K562 (cell line): ENCODE results near the gene SFXN3. TPM values are rescaled to one million over a fixed set of nuclear protein-coding genes. Genes with fewer than 3 reads are reported as not detected.

Experiments used
- ATAC-seq: fragments of 200-7000 bp; cut with Tn5 transposase; 3 replicates; pipeline ENCODE4 v1.9.1; 2020; ENCODE audit warnings: moderate library complexity
- BruUV-seq: library from RNA; stranded (reverse); fragments of 400-500 nt; replicated peaks from 2 replicates; lab custom pipeline; 2021; lab: Mats Ljungman, UMichigan
- CTCF ChIA-PET: fragments of 300-600 bp; formaldehyde crosslinking; extraction: SDS; loops from one replicate; lab custom pipeline; 2021; ENCODE audit warnings: low intra/inter-chr PET ratio; lab: Yijun Ruan, JAX
- POLR2A ChIA-PET: fragments of 300-600, 350-650 bp; sonication (Branson Sonifier 250); formaldehyde crosslinking; extraction: SDS; loops from one replicate; lab custom pipeline; 2021; ENCODE audit warnings: antibody characterized with exemption, inconsistent platforms; lab: Yijun Ruan, JAX
- DNase-seq, 4 experiments: peaks; one replicate each; pipeline versions ENCODE4 v3.0.0 to v3.0.0-alpha.2; 2011 to 2018; ENCODE audit warnings: low spot score in 3 of 4, mixed read lengths in 3 of 4; ENCODE audit errors: extremely low read depth in 1 of 4
- FAIRE-seq: peaks from 2 replicates; lab custom pipeline; 2011; peaks lifted over from hg19 to GRCh38; lab: Jason Lieb, UNC
- H2AFZ ChIP-seq: 2 replicates; pipeline ENCODE4 v1.6.0; 2011; ENCODE audit warnings: low read depth, low read length, control low read depth, inconsistent platforms
- H3K27ac ChIP-seq: fragments of 200-600 bp; 3 replicates; pipeline ENCODE4 v1.8.0; 2011; ENCODE audit warnings: low read depth, mild to moderate bottlenecking, control low read depth, inconsistent platforms, low read length, moderate library complexity, mixed read lengths; ENCODE audit errors: extremely low read depth
- H3K27me3 ChIP-seq, 2 experiments: fragments of 300-600 bp in 1 of 2; 2 replicates in 1 of 2; 3 replicates in 1 of 2; pipeline versions ENCODE4 v1.6.0 to v1.8.0; 2011; ENCODE audit warnings: inconsistent platforms in 2 of 2, low read length in 2 of 2, mild to moderate bottlenecking in 1 of 2, mixed read lengths in 1 of 2, moderate library complexity in 1 of 2; ENCODE audit not compliant: control insufficient read depth in 2 of 2, insufficient read depth in 2 of 2
- H3K36me3 ChIP-seq: fragments of 300-600 bp; 3 replicates; pipeline ENCODE4 v1.8.0; 2011; ENCODE audit warnings: mild to moderate bottlenecking, low read length, inconsistent platforms; ENCODE audit not compliant: control insufficient read depth, insufficient read depth
- H3K4me1 ChIP-seq, 2 experiments: fragments of 200-600 bp in 1 of 2; replicated peaks in 1 of 2; 2 replicates in 1 of 2; 3 replicates in 1 of 2; pipeline versions ENCODE4 v1.5.1 to v1.8.0; 2011; ENCODE audit warnings: inconsistent platforms in 2 of 2, low read length in 2 of 2, mild to moderate bottlenecking in 1 of 2, mixed read lengths in 1 of 2, moderate library complexity in 1 of 2; ENCODE audit not compliant: control insufficient read depth in 2 of 2, insufficient read depth in 2 of 2
- H3K4me2 ChIP-seq: 2 replicates; pipeline ENCODE4 v1.6.1; 2011; ENCODE audit warnings: low read length, control low read depth, inconsistent platforms, mixed read lengths; ENCODE audit not compliant: insufficient read depth
- H3K4me3 ChIP-seq: fragments of 200-600 bp; sonication (generic), shearing (Covaris generic); 2 replicates; pipeline ENCODE4 v1.5.1; 2016; ENCODE audit warnings: control low read depth, inconsistent platforms
- H3K79me2 ChIP-seq: fragments of 200-600 bp; 3 replicates; pipeline ENCODE4 v1.8.0; 2011; ENCODE audit warnings: low read length, inconsistent platforms; ENCODE audit not compliant: control insufficient read depth, insufficient read depth
- H3K9ac ChIP-seq, 2 experiments: 2 replicates each; pipeline versions ENCODE4 v1.6.0 to v1.6.1; 2011; ENCODE audit warnings: low read depth in 2 of 2, low read length in 2 of 2, control low read depth in 1 of 2, inconsistent platforms in 1 of 2, mild to moderate bottlenecking in 1 of 2, mixed read lengths in 1 of 2; ENCODE audit not compliant: insufficient read depth in 1 of 2
- H3K9me1 ChIP-seq: one replicate; pipeline ENCODE4 v1.6.0; 2011; ENCODE audit warnings: inconsistent platforms, mild to moderate bottlenecking, low read length, moderate library complexity; ENCODE audit not compliant: control insufficient read depth, insufficient read depth
- H3K9me3 ChIP-seq: replicated peaks from 2 replicates; pipeline ENCODE4 v1.5.1; 2011; ENCODE audit warnings: low read depth, low read length, inconsistent platforms; ENCODE audit not compliant: control insufficient read depth, insufficient read depth
- H4K20me1 ChIP-seq: replicated peaks from 2 replicates; pipeline ENCODE4 v1.6.1; 2011; ENCODE audit warnings: low read length, inconsistent platforms, mixed read lengths; ENCODE audit not compliant: control insufficient read depth, insufficient read depth
- CTCF ChIP-seq, 3 experiments: IDR thresholded peaks in 2 of 3; conservative IDR thresholded peaks in 1 of 3; 2 replicates each; pipeline ENCODE4 v1.5.1; 2011 to 2012; ENCODE audit warnings: low read length in 3 of 3, mild to moderate bottlenecking in 3 of 3, control low read depth in 2 of 3, improper control_type of control experiment in 1 of 3, inconsistent platforms in 1 of 3, low read depth in 1 of 3, mixed read lengths in 1 of 3, moderate library complexity in 1 of 3; ENCODE audit not compliant: insufficient read depth in 2 of 3
- PPARD ChIP-seq: fragments of 250-450 bp; sonication (Bioruptor Pico); IDR thresholded peaks from 2 replicates; pipeline ENCODE4 v1.8.0; 2022; ENCODE audit warnings: inconsistent platforms, mild to moderate bottlenecking, moderate library complexity
- ZBTB7A ChIP-seq: IDR thresholded peaks from 2 replicates; pipeline ENCODE4 v1.6.1; 2011; ENCODE audit warnings: low read depth, mild to moderate bottlenecking, low read length, moderate library complexity, borderline replicate concordance; ENCODE audit not compliant: control insufficient read depth
- WGBS: fragments of 100-300 bp; shearing (Covaris generic); methylation state at CpG from one replicate; pipeline ENCODE4 v1.1.6; 2016; ENCODE audit warnings: low coverage, mixed read lengths; ENCODE audit not compliant: insufficient coverage; ENCODE audit errors: missing lambda C conversion rate; 5-methylcytosine and 5-hydroxymethylcytosine counted together
- in situ Hi-C: fragments of 300-500 bp; cut with MboI; formaldehyde crosslinking; loops from 4 replicates; pipeline ENCODE4 v1.15.0; 2018; ENCODE audit warnings: inconsistent platforms, mixed read lengths
- intact Hi-C: fragments of 100-400 bp; cut with micrococcal nuclease; formaldehyde crosslinking; loops from 2 replicates; pipeline ENCODE4 v1.14.2; 2022
- polyA plus RNA-seq, 8 experiments: library from polyadenylated mRNA; depleted of rRNA in 4 of 8; stranded (reverse) in 5 of 8; unstranded in 3 of 8; fragments of >200 nt; fragmentation: Nextera tagmentation in 2 of 8; fragmentation: Illumina TruSeq in 1 of 8; extraction: Ambion mirVana in 2 of 8; extraction: Trizol in 1 of 8; gene quantifications; 2 replicates each; pipeline versions ENCODE4 v1.2.1 to v1.2.3, GENCODE V29; 2011 to 2014; ENCODE audit warnings: inconsistent platforms in 1 of 8, missing spikeins in 1 of 8
- total RNA-seq, 7 experiments: library from RNA; depleted of rRNA in 6 of 7; stranded (reverse); fragments of >200 nt in 6 of 7; fragmentation: Illumina TruSeq in 2 of 7; extraction: Trizol in 2 of 7; gene quantifications; 2 replicates each; pipeline versions ENCODE4 v1.2.1 to v1.2.3, GENCODE V29; 2011 to 2021; ENCODE audit warnings: low replicate concordance in 1 of 7

SFXN3 gene
- total and polyA plus RNA-seq, 9 of the 15 experiments (the other 6 are each of a cell fraction or from before 2014, with no cell fraction given) = 0.24 to 4.6 (median 0.86) TPM

GRCh38 chr10:101038484-101038883 is 7.5 kb downstream of the SFXN3 start:
- intact Hi-C loops (loop anchor here (10.0 kb wide), 1 partner anchor 406 kb away; no protein-coding TSS in a partner anchor), in situ Hi-C loops (no loop called here)
- H3K4me2 ChIP-seq = no peak overlapping the region
- no peaks in the 10 kb centered on the region for H3K27me3 ChIP-seq
- no peaks in the 10 kb centered on the region for H3K79me2 ChIP-seq
- POLR2A ChIA-PET = interaction anchor here (0.6 kb wide), 1 partner anchor 19 kb away, joined by 3 read pairs; no protein-coding TSS in a partner anchor
- H3K4me3 ChIP-seq = no peak overlapping the region
- no peak overlapping the region for H3K9ac ChIP-seq
- no peak overlapping the region for H2AFZ ChIP-seq
- no peaks in the 10 kb centered on the region for H3K9me1 ChIP-seq
- no peaks in the 10 kb centered on the region for H3K36me3 ChIP-seq
- DNase-seq (peak in 1 of 4 experiments; percentile 29), ATAC-seq (no peak), FAIRE-seq (no peak)
- no peak overlapping the region for H3K27ac ChIP-seq
- H4K20me1 ChIP-seq = no peaks in the 10 kb centered on the region
- CTCF ChIA-PET = no interaction called here
- TF ChIP-seq ZBTB7A (peak; percentile 91), PPARD (CRISPR knock-in tag) (no peak), CTCF (IDR thresholded peaks at IDR 0.05 in 2 of 3, conservative IDR thresholded peaks at IDR 0.05 in 1 of 3; ENCODE audit: insufficient read depth in 2 of 3, low read depth in 1 of 3, low read length in 3 of 3) (peak; percentile 16 to 46 (median 34); a peak in 4 of 6 replicates)
- TF ChIP-seq, all 486 proteins: peak for 2
- Histone ChIP-seq H3K9me3 (no peaks in the 10 kb centered on the region), H3K4me1 (peaks cover 15 to 20% of the 10 kb centered on the region in 2 experiments)
- BruUV-seq = no TSS peak
- 16% methylated on average over 4 of the region's 5 CpGs for WGBS
